K562 (cell line): ENCODE measurements around the gene SOX6. TPM values are rescaled to one million over a fixed set of nuclear protein-coding genes. Genes with fewer than 3 reads are reported as not detected.

ENCODE experiments used
- ATAC-seq: fragments of 200-7000 bp; cut with Tn5 transposase; 3 replicates; pipeline ENCODE4 v1.9.1; 2020; ENCODE audit warnings: moderate library complexity
- BruUV-seq: library from RNA; stranded (reverse); fragments of 400-500 nt; replicated peaks from 2 replicates; lab custom pipeline; 2021; lab: Mats Ljungman, UMichigan
- CTCF ChIA-PET: fragments of 300-600 bp; formaldehyde crosslinking; extraction: SDS; loops from one replicate; lab custom pipeline; 2021; ENCODE audit warnings: low intra/inter-chr PET ratio; lab: Yijun Ruan, JAX
- POLR2A ChIA-PET: fragments of 300-600, 350-650 bp; sonication (Branson Sonifier 250); formaldehyde crosslinking; extraction: SDS; loops from one replicate; lab custom pipeline; 2021; ENCODE audit warnings: antibody characterized with exemption, inconsistent platforms; lab: Yijun Ruan, JAX
- DNase-seq, 4 experiments: peaks; one replicate each; pipeline versions ENCODE4 v3.0.0 to v3.0.0-alpha.2; 2011 to 2018; ENCODE audit warnings: low spot score in 3 of 4, mixed read lengths in 3 of 4; ENCODE audit errors: extremely low read depth in 1 of 4
- FAIRE-seq: peaks from 2 replicates; lab custom pipeline; 2011; peaks lifted over from hg19 to GRCh38; lab: Jason Lieb, UNC
- H2AFZ ChIP-seq: 2 replicates; pipeline ENCODE4 v1.6.0; 2011; ENCODE audit warnings: low read depth, low read length, control low read depth, inconsistent platforms
- H3K27ac ChIP-seq: fragments of 200-600 bp; 3 replicates; pipeline ENCODE4 v1.8.0; 2011; ENCODE audit warnings: low read depth, mild to moderate bottlenecking, control low read depth, inconsistent platforms, low read length, moderate library complexity, mixed read lengths; ENCODE audit errors: extremely low read depth
- H3K27me3 ChIP-seq, 2 experiments: fragments of 300-600 bp in 1 of 2; 2 replicates in 1 of 2; 3 replicates in 1 of 2; pipeline versions ENCODE4 v1.6.0 to v1.8.0; 2011; ENCODE audit warnings: inconsistent platforms in 2 of 2, low read length in 2 of 2, mild to moderate bottlenecking in 1 of 2, mixed read lengths in 1 of 2, moderate library complexity in 1 of 2; ENCODE audit not compliant: control insufficient read depth in 2 of 2, insufficient read depth in 2 of 2
- H3K36me3 ChIP-seq: fragments of 300-600 bp; 3 replicates; pipeline ENCODE4 v1.8.0; 2011; ENCODE audit warnings: mild to moderate bottlenecking, low read length, inconsistent platforms; ENCODE audit not compliant: control insufficient read depth, insufficient read depth
- H3K4me1 ChIP-seq, 2 experiments: fragments of 200-600 bp in 1 of 2; replicated peaks in 1 of 2; 2 replicates in 1 of 2; 3 replicates in 1 of 2; pipeline versions ENCODE4 v1.5.1 to v1.8.0; 2011; ENCODE audit warnings: inconsistent platforms in 2 of 2, low read length in 2 of 2, mild to moderate bottlenecking in 1 of 2, mixed read lengths in 1 of 2, moderate library complexity in 1 of 2; ENCODE audit not compliant: control insufficient read depth in 2 of 2, insufficient read depth in 2 of 2
- H3K4me2 ChIP-seq: 2 replicates; pipeline ENCODE4 v1.6.1; 2011; ENCODE audit warnings: low read length, control low read depth, inconsistent platforms, mixed read lengths; ENCODE audit not compliant: insufficient read depth
- H3K4me3 ChIP-seq: fragments of 200-600 bp; sonication (generic), shearing (Covaris generic); 2 replicates; pipeline ENCODE4 v1.5.1; 2016; ENCODE audit warnings: control low read depth, inconsistent platforms
- H3K79me2 ChIP-seq: fragments of 200-600 bp; 3 replicates; pipeline ENCODE4 v1.8.0; 2011; ENCODE audit warnings: low read length, inconsistent platforms; ENCODE audit not compliant: control insufficient read depth, insufficient read depth
- H3K9ac ChIP-seq, 2 experiments: 2 replicates each; pipeline versions ENCODE4 v1.6.0 to v1.6.1; 2011; ENCODE audit warnings: low read depth in 2 of 2, low read length in 2 of 2, control low read depth in 1 of 2, inconsistent platforms in 1 of 2, mild to moderate bottlenecking in 1 of 2, mixed read lengths in 1 of 2; ENCODE audit not compliant: insufficient read depth in 1 of 2
- H3K9me1 ChIP-seq: one replicate; pipeline ENCODE4 v1.6.0; 2011; ENCODE audit warnings: inconsistent platforms, mild to moderate bottlenecking, low read length, moderate library complexity; ENCODE audit not compliant: control insufficient read depth, insufficient read depth
- H3K9me3 ChIP-seq: replicated peaks from 2 replicates; pipeline ENCODE4 v1.5.1; 2011; ENCODE audit warnings: low read depth, low read length, inconsistent platforms; ENCODE audit not compliant: control insufficient read depth, insufficient read depth
- H4K20me1 ChIP-seq: replicated peaks from 2 replicates; pipeline ENCODE4 v1.6.1; 2011; ENCODE audit warnings: low read length, inconsistent platforms, mixed read lengths; ENCODE audit not compliant: control insufficient read depth, insufficient read depth
- CREBBP ChIP-seq: IDR thresholded peaks from one replicate; pipeline ENCODE4 v1.6.1; 2012; ENCODE audit warnings: low read depth, mild to moderate bottlenecking, control low read depth, inconsistent platforms, low read length
- HBP1 ChIP-seq: fragments of 450-650 bp; formaldehyde crosslinking; IDR thresholded peaks from 2 replicates; pipeline ENCODE4 v1.4.0; 2022; ENCODE audit warnings: missing genetic modification characterization
- MAFG ChIP-seq: fragments of 450-650 bp; conservative IDR thresholded peaks from 2 replicates; pipeline ENCODE4 v1.6.1; 2016; ENCODE audit warnings: missing genetic modification characterization, missing compliant biosample characterization
- MEIS2 ChIP-seq: fragments of 450-650 bp; IDR thresholded peaks from 2 replicates; pipeline ENCODE4 v1.6.1; 2014; ENCODE audit warnings: mild to moderate bottlenecking; ENCODE audit not compliant: partially characterized antibody
- PATZ1 ChIP-seq: fragments of 250-450 bp; sonication (Bioruptor Pico); IDR thresholded peaks from 2 replicates; pipeline ENCODE4 v1.5.0; 2020; ENCODE audit warnings: mild to moderate bottlenecking, borderline replicate concordance
- SP1 ChIP-seq: sonication (generic); formaldehyde crosslinking; IDR thresholded peaks from 2 replicates; pipeline ENCODE4 v1.8.1; 2022; ENCODE audit warnings: mild to moderate bottlenecking, missing genetic modification reagents
- SPI1 ChIP-seq: IDR thresholded peaks from 2 replicates; pipeline ENCODE4 v1.6.1; 2011; ENCODE audit warnings: low read depth, low read length, control low read depth, borderline replicate concordance
- SRSF3 ChIP-seq: fragments of 200-400 bp; formaldehyde crosslinking; IDR thresholded peaks from 2 replicates; pipeline ENCODE4 v1.6.1; 2016; ENCODE audit warnings: mild to moderate bottlenecking, low read length, moderate library complexity; ENCODE audit not compliant: insufficient read depth
- WGBS: fragments of 100-300 bp; shearing (Covaris generic); methylation state at CpG from one replicate; pipeline ENCODE4 v1.1.6; 2016; ENCODE audit warnings: low coverage, mixed read lengths; ENCODE audit not compliant: insufficient coverage; ENCODE audit errors: missing lambda C conversion rate; 5-methylcytosine and 5-hydroxymethylcytosine counted together
- in situ Hi-C: fragments of 300-500 bp; cut with MboI; formaldehyde crosslinking; loops from 4 replicates; pipeline ENCODE4 v1.15.0; 2018; ENCODE audit warnings: inconsistent platforms, mixed read lengths
- intact Hi-C: fragments of 100-400 bp; cut with micrococcal nuclease; formaldehyde crosslinking; loops from 2 replicates; pipeline ENCODE4 v1.14.2; 2022
- polyA plus RNA-seq, 8 experiments: library from polyadenylated mRNA; depleted of rRNA in 4 of 8; stranded (reverse) in 5 of 8; unstranded in 3 of 8; fragments of >200 nt; fragmentation: Nextera tagmentation in 2 of 8; fragmentation: Illumina TruSeq in 1 of 8; extraction: Ambion mirVana in 2 of 8; extraction: Trizol in 1 of 8; gene quantifications; 2 replicates each; pipeline versions ENCODE4 v1.2.1 to v1.2.3, GENCODE V29; 2011 to 2014; ENCODE audit warnings: inconsistent platforms in 1 of 8, missing spikeins in 1 of 8
- total RNA-seq, 7 experiments: library from RNA; depleted of rRNA in 6 of 7; stranded (reverse); fragments of >200 nt in 6 of 7; fragmentation: Illumina TruSeq in 2 of 7; extraction: Trizol in 2 of 7; gene quantifications; 2 replicates each; pipeline versions ENCODE4 v1.2.1 to v1.2.3, GENCODE V29; 2011 to 2021; ENCODE audit warnings: low replicate concordance in 1 of 7

SOX6 gene
- total and polyA plus RNA-seq, 9 of the 15 experiments (the other 6 are each of a cell fraction or from before 2014, with no cell fraction given): 0.89 to 8.7 (median 5.7) TPM

- TF ChIP-seq MAFG (tag): no peak
- TF ChIP-seq CREBBP: no peak
- TF ChIP-seq HBP1 (CRISPR knock-in tag): no peak
- TF ChIP-seq MEIS2: peak; percentile 13
- TF ChIP-seq SP1 (CRISPR knock-in tag): no peak
- no peak for TF ChIP-seq SRSF3
Measured at GRCh38 chr11:15977116-15977515, 379.2 kb downstream of the SOX6 start (continued).

GRCh38 chr11:15976433-15977045 is 379.8 kb downstream of the SOX6 start:
- Histone ChIP-seq H3K4me2 (no peak overlapping the region), H3K79me2 (no peaks in the 10 kb centered on the region), H3K9me3 (no peaks in the 10 kb centered on the region), H3K4me3 (no peak overlapping the region), H3K27me3 (no peaks in the 10 kb centered on the region), H2AFZ (peak overlapping the region; percentile 11; the same call in 1 of the 2 replicates), H3K36me3 (no peaks in the 10 kb centered on the region), H3K9ac (no peak overlapping the region)
- peak; percentile 75 for ATAC-seq
- no peak for TF ChIP-seq PATZ1 (CRISPR knock-in tag)
- TF ChIP-seq SPI1: peak; percentile 79
- TF ChIP-seq, all 486 proteins: peak for 1
- BruUV-seq: no TSS peak
- H3K27ac ChIP-seq: no peak overlapping the region
- no peak for DNase-seq
- ChIA-PET POLR2A (interaction anchor here (0.6 to 1.3 kb wide), 5 partner anchors 8 to 135 kb away, joined by 3 to 4 read pairs (median 3); no protein-coding TSS in a partner anchor), CTCF (no interaction called here)
- intact Hi-C loops: no loop called here
- no peaks in the 10 kb centered on the region for H3K9me1 ChIP-seq
- peaks cover 4 to 10% of the 10 kb centered on the region in 2 experiments; a peak in 2 of 5 replicates for H3K4me1 ChIP-seq
- in situ Hi-C loops: no loop called here
- WGBS: 42% methylated on average over 7 of the region's 7 CpGs
- H4K20me1 ChIP-seq: no peaks in the 10 kb centered on the region
- FAIRE-seq: no peak
